ENCODE data around the gene C10orf143. TPM values are rescaled to one million over a fixed set of nuclear protein-coding genes. Genes with fewer than 3 reads are reported as not detected.

The C10orf143 gene
- total RNA-seq, 1 donor = under 0.01 TPM

DNA sequence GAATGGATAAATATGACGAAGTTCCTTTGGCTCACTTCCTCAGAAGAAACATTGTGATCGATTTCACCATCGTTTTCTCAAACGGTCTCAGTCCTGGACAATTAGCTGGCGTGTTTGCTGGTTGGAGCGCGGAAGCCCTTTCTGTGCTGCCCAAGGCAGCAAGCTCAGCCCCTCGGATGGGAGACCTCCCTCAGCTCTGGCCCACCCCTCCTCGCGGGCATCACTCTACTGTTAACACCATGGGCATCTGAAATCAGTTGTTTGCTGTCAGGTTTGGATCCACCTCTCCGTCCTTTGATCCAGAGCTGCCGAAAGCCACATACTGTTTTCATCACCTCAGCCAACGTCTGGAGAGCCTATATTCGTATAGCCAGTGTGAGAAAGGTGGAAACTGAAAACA lies 68.2 kb downstream of the C10orf143 start:
- no peak for DNase-seq (ENCODE audit: low read depth)
- no peak overlapping the region for H3K4me3 ChIP-seq (ENCODE audit: low read depth, low read length)
- TF ChIP-seq CTCF (IDR thresholded peaks at IDR 0.05; ENCODE audit: insufficient read depth, low read depth, low read length) = no peak

DNA sequence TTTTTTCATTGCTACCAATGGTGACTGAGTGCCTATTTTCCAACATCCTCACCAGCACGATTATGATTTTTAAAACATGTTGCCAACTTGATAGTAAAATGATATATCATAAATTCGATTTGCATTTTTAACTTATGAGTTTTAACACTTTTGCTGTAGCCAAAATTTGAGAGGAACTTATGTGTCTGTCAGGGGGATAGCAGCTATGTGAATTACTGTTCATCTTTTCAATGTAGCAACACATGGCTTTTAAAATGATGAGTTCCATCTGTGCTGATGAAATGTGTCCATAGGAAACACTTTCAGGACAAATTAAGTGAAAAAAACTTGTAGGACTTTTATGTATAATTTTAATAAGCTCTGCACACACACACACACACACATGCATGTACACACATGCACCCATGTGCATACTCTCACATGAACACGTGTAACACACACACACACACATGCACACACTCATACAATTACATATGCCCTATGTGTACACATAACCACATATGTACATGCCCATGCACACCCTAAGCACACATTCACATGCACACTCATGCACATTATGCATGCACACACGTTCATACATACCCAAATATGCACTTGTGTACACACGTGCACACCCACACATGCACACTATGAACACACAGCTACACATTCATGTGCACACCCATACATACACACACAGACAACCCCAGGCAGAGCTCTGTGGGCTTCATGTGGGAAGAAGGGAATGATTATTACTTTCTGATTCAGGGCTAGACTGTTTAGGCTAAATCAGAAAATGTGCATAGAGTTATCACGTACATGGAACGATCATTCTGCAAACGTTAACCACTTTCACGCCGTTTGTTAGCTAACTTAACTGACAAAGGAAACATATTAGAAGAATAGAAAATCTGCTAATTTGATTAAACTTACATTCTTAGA lies 68.9 kb downstream of the C10orf143 start:
- TF ChIP-seq CTCF (IDR thresholded peaks at IDR 0.05; ENCODE audit: insufficient read depth, low read depth, low read length) = no peak
- no peak for DNase-seq (ENCODE audit: low read depth)
- H3K4me3 ChIP-seq (ENCODE audit: low read depth, low read length) = no peak overlapping the region

GRCh38 chr10:130040817-130041330 lies 69.8 kb downstream of the C10orf143 start:
- no peak for TF ChIP-seq CTCF (IDR thresholded peaks at IDR 0.05; ENCODE audit: insufficient read depth, low read depth, low read length)
- DNase-seq (ENCODE audit: low read depth) = no peak
- no peak overlapping the region for H3K4me3 ChIP-seq (ENCODE audit: low read depth, low read length)

- no peak for DNase-seq (ENCODE audit: low read depth)
- no peak for TF ChIP-seq CTCF (IDR thresholded peaks at IDR 0.05; ENCODE audit: insufficient read depth, low read depth, low read length)
- H3K4me3 ChIP-seq (ENCODE audit: low read depth, low read length) = no peak overlapping the region
Measured at GRCh38 chr10:130040351-130040750, 70.3 kb downstream of the C10orf143 start.

- no peak for DNase-seq (ENCODE audit: low read depth)
Measured at GRCh38 chr10:130039141-130039540, 71.5 kb downstream of the C10orf143 start.

DNA sequence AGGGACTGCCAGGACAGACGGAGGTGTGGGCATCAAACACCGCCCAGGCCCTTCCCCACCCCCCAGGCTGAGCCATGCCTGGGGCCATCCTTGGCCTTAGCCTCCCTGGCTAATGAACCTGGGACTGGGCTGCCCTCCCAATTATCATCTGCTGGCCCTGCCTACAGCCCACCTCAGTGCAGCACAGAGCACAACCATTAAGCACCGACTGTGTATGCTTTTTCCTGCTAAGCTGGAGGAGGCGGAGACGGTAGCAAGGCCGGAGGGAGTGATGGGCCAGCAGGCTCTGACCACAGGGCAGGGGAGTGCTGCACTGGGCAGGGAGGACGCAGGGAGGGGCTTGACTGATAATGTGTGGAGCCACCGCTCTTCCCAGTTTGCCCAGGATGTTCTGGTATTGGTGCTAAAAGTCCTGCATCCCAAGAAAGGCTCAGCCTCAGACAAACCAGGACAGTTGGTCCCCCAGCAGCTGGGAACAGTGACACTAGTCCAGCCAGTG lies 72.0 kb downstream of the C10orf143 start:
- no peak for TF ChIP-seq CTCF (IDR thresholded peaks at IDR 0.05; ENCODE audit: insufficient read depth, low read depth, low read length)

More at GRCh38 chr10:130039141-130039540, 71.5 kb downstream of the C10orf143 start:
- no peak for TF ChIP-seq CTCF (IDR thresholded peaks at IDR 0.05; ENCODE audit: insufficient read depth, low read depth, low read length)
- no peak overlapping the region for H3K4me3 ChIP-seq (ENCODE audit: low read depth, low read length)

More for the DNA sequence above, 72.0 kb downstream of the C10orf143 start:
- no peak for DNase-seq (ENCODE audit: low read depth)
- no peak overlapping the region for H3K4me3 ChIP-seq (ENCODE audit: low read depth, low read length)

Measured in fibroblast of villous mesenchyme (primary cell).